ENCODE data around the gene ANKS3.

The ANKS3 gene

GRCh38 chr16:4660454-4661007 lies 73.5 kb downstream of the ANKS3 start:
- Histone ChIP-seq H3K36me3 (ENCODE audit: control insufficient read depth, insufficient read depth, low read length) (no peaks in the 10 kb centered on the region), H3K4me1 (no peaks in the 10 kb centered on the region), H3K27me3 (ENCODE audit: control insufficient read depth, insufficient read depth, low read length) (no peaks in the 10 kb centered on the region), H3K27ac (no peak overlapping the region), H3K9ac (no peak overlapping the region), H3K4me3 (ENCODE audit: low read depth, low read length) (no peak overlapping the region), H3K9me3 (ENCODE audit: control insufficient read depth, low read length) (no peaks in the 10 kb centered on the region), H3K4me2 (ENCODE audit: low read length) (no peak overlapping the region), H3K79me2 (peaks cover 8% of the 10 kb centered on the region), H2AFZ (no peak overlapping the region)
- no peak for TF ChIP-seq CTCF (IDR thresholded peaks at IDR 0.05)

GRCh38 chr16:4659363-4660353 lies 74.4 kb downstream of the ANKS3 start:
- H3K4me2 ChIP-seq (ENCODE audit: low read length) = no peak overlapping the region
- no peaks in the 10 kb centered on the region for H3K36me3 ChIP-seq (ENCODE audit: control insufficient read depth, insufficient read depth, low read length)
- H3K79me2 ChIP-seq = peaks cover 8% of the 10 kb centered on the region
- H3K9ac ChIP-seq = no peak overlapping the region
- H3K4me3 ChIP-seq (ENCODE audit: low read depth, low read length) = no peak overlapping the region
- H3K27ac ChIP-seq = no peak overlapping the region
- no peak for TF ChIP-seq CTCF (IDR thresholded peaks at IDR 0.05)
- H3K4me1 ChIP-seq = no peaks in the 10 kb centered on the region
- no peak overlapping the region for H2AFZ ChIP-seq
- no peaks in the 10 kb centered on the region for H3K9me3 ChIP-seq (ENCODE audit: control insufficient read depth, low read length)
- no peaks in the 10 kb centered on the region for H3K27me3 ChIP-seq (ENCODE audit: control insufficient read depth, insufficient read depth, low read length)

GRCh38 chr16:4656695-4657686 lies 77.1 kb downstream of the ANKS3 start:
- Histone ChIP-seq H3K27ac (no peak overlapping the region), H3K4me2 (ENCODE audit: low read length) (no peak overlapping the region), H3K9me3 (ENCODE audit: control insufficient read depth, low read length) (no peaks in the 10 kb centered on the region), H3K4me1 (no peaks in the 10 kb centered on the region), H3K36me3 (ENCODE audit: control insufficient read depth, insufficient read depth, low read length) (no peaks in the 10 kb centered on the region), H3K9ac (no peak overlapping the region), H2AFZ (no peak overlapping the region), H3K27me3 (ENCODE audit: control insufficient read depth, insufficient read depth, low read length) (no peaks in the 10 kb centered on the region), H3K4me3 (ENCODE audit: low read depth, low read length) (no peak overlapping the region), H3K79me2 (peaks cover 8% of the 10 kb centered on the region)
- no peak for TF ChIP-seq CTCF (IDR thresholded peaks at IDR 0.05)

GRCh38 chr16:4656221-4656620 lies 77.8 kb downstream of the ANKS3 start:
- no peak overlapping the region for H3K9ac ChIP-seq
- no peaks in the 10 kb centered on the region for H3K4me1 ChIP-seq
- H3K4me3 ChIP-seq (ENCODE audit: low read depth, low read length) = no peak overlapping the region
- H3K79me2 ChIP-seq = peaks cover 9% of the 10 kb centered on the region
- H3K27me3 ChIP-seq (ENCODE audit: control insufficient read depth, insufficient read depth, low read length) = no peaks in the 10 kb centered on the region
- H3K9me3 ChIP-seq (ENCODE audit: control insufficient read depth, low read length) = no peaks in the 10 kb centered on the region
- no peak overlapping the region for H2AFZ ChIP-seq
- no peak overlapping the region for H3K27ac ChIP-seq
- H3K36me3 ChIP-seq (ENCODE audit: control insufficient read depth, insufficient read depth, low read length) = no peaks in the 10 kb centered on the region
- no peak overlapping the region for H3K4me2 ChIP-seq (ENCODE audit: low read length)
- no peak for TF ChIP-seq CTCF (IDR thresholded peaks at IDR 0.05)

Measured in parathyroid adenoma (tissue), 2 donors.